Activated naive CD4-positive, alpha-beta T cell treated with anti-CD3 and anti-CD28 coated beads, Interleukin-2, amount 50 U/mL, for 24 hours (primary cell): ENCODE data around the gene GALNT1.

Experiments used
- H3K27ac Mint-ChIP-seq: one replicate; pipeline ENCODE4 v1.8.0; 2021; ENCODE audit warnings: mild to moderate bottlenecking, mixed read lengths
- H3K27me3 Mint-ChIP-seq: one replicate; pipeline ENCODE4 v1.8.0; 2021; ENCODE audit warnings: mixed read lengths
- H3K36me3 Mint-ChIP-seq: one replicate; pipeline ENCODE4 v1.8.0; 2021; ENCODE audit warnings: mixed read lengths
- H3K4me1 Mint-ChIP-seq: one replicate; pipeline ENCODE4 v1.8.0; 2021; ENCODE audit warnings: mixed read lengths
- H3K4me3 Mint-ChIP-seq: one replicate; pipeline ENCODE4 v1.8.0; 2021; ENCODE audit warnings: mild to moderate bottlenecking, mixed read lengths
- H3K9me3 Mint-ChIP-seq: one replicate; pipeline ENCODE4 v1.8.0; 2021; ENCODE audit warnings: mixed read lengths

GALNT1 gene

GRCh38 chr18:35730691-35731370 is 149.3 kb downstream of the GALNT1 start:
- H3K9me3 Mint-ChIP-seq: peaks cover 5% of the 10 kb centered on the region
- no peak overlapping the region for H3K4me3 Mint-ChIP-seq
- H3K4me1 Mint-ChIP-seq: no peaks in the 10 kb centered on the region
- no peaks in the 10 kb centered on the region for H3K27me3 Mint-ChIP-seq
- no peak overlapping the region for H3K27ac Mint-ChIP-seq
- H3K36me3 Mint-ChIP-seq: no peaks in the 10 kb centered on the region

GRCh38 chr18:35731701-35732100 is 150.2 kb downstream of the GALNT1 start:
- H3K27ac Mint-ChIP-seq: no peak overlapping the region
- no peaks in the 10 kb centered on the region for H3K36me3 Mint-ChIP-seq
- H3K27me3 Mint-ChIP-seq: no peaks in the 10 kb centered on the region
- H3K9me3 Mint-ChIP-seq: no peaks in the 10 kb centered on the region
- H3K4me3 Mint-ChIP-seq: no peak overlapping the region
- no peaks in the 10 kb centered on the region for H3K4me1 Mint-ChIP-seq

- Mint-ChIP-seq H3K4me1 (no peaks in the 10 kb centered on the region), H3K9me3 (no peaks in the 10 kb centered on the region), H3K4me3 (no peak overlapping the region), H3K36me3 (no peaks in the 10 kb centered on the region), H3K27me3 (no peaks in the 10 kb centered on the region), H3K27ac (no peak overlapping the region)
Observed at GRCh38 chr18:35732162-35732561, 150.6 kb downstream of the GALNT1 start.

GRCh38 chr18:35732636-35733035 is 151.1 kb downstream of the GALNT1 start:
- Mint-ChIP-seq H3K27me3 (no peaks in the 10 kb centered on the region), H3K27ac (no peak overlapping the region), H3K4me3 (no peak overlapping the region), H3K36me3 (no peaks in the 10 kb centered on the region), H3K9me3 (no peaks in the 10 kb centered on the region), H3K4me1 (no peaks in the 10 kb centered on the region)

- no peak overlapping the region for H3K4me3 Mint-ChIP-seq
Observed at GRCh38 chr18:35733408-35733807, 151.9 kb downstream of the GALNT1 start.

GRCh38 chr18:35736696-35737095 is 155.2 kb downstream of the GALNT1 start:
- no peaks in the 10 kb centered on the region for H3K36me3 Mint-ChIP-seq
- no peak overlapping the region for H3K4me3 Mint-ChIP-seq
- no peak overlapping the region for H3K27ac Mint-ChIP-seq
- no peaks in the 10 kb centered on the region for H3K4me1 Mint-ChIP-seq
- H3K27me3 Mint-ChIP-seq: peaks cover 10% of the 10 kb centered on the region
- H3K9me3 Mint-ChIP-seq: peaks cover 10% of the 10 kb centered on the region

More at GRCh38 chr18:35733408-35733807, 151.9 kb downstream of the GALNT1 start:
- H3K27me3 Mint-ChIP-seq: peaks cover 4% of the 10 kb centered on the region
- H3K36me3 Mint-ChIP-seq: no peaks in the 10 kb centered on the region
- H3K4me1 Mint-ChIP-seq: no peaks in the 10 kb centered on the region
- H3K9me3 Mint-ChIP-seq: peaks cover 5% of the 10 kb centered on the region
- H3K27ac Mint-ChIP-seq: no peak overlapping the region

- Mint-ChIP-seq H3K36me3 (no peaks in the 10 kb centered on the region), H3K4me3 (no peak overlapping the region), H3K4me1 (no peaks in the 10 kb centered on the region), H3K9me3 (peaks cover 10% of the 10 kb centered on the region), H3K27ac (no peak overlapping the region), H3K27me3 (peaks cover 13% of the 10 kb centered on the region)
Observed at GRCh38 chr18:35739778-35740177, 158.2 kb downstream of the GALNT1 start.

GRCh38 chr18:35740656-35741055 is 159.1 kb downstream of the GALNT1 start:
- Mint-ChIP-seq H3K36me3 (no peaks in the 10 kb centered on the region), H3K4me3 (no peak overlapping the region), H3K27me3 (peaks cover 15% of the 10 kb centered on the region), H3K9me3 (peaks cover 13% of the 10 kb centered on the region), H3K4me1 (no peaks in the 10 kb centered on the region), H3K27ac (no peak overlapping the region)

GRCh38 chr18:35743916-35744315 is 162.4 kb downstream of the GALNT1 start:
- H3K4me1 Mint-ChIP-seq: no peaks in the 10 kb centered on the region
- H3K27ac Mint-ChIP-seq: no peak overlapping the region
- peaks cover 6% of the 10 kb centered on the region for H3K9me3 Mint-ChIP-seq
- peaks cover 9% of the 10 kb centered on the region for H3K27me3 Mint-ChIP-seq
- H3K4me3 Mint-ChIP-seq: no peak overlapping the region
- no peaks in the 10 kb centered on the region for H3K36me3 Mint-ChIP-seq

- H3K36me3 Mint-ChIP-seq: no peaks in the 10 kb centered on the region
- no peak overlapping the region for H3K4me3 Mint-ChIP-seq
- H3K9me3 Mint-ChIP-seq: peaks cover 6% of the 10 kb centered on the region
- no peak overlapping the region for H3K27ac Mint-ChIP-seq
- no peaks in the 10 kb centered on the region for H3K4me1 Mint-ChIP-seq
- H3K27me3 Mint-ChIP-seq: peaks cover 9% of the 10 kb centered on the region
Observed at GRCh38 chr18:35745814-35746213, 164.3 kb downstream of the GALNT1 start.

GRCh38 chr18:35746826-35747339 is 165.3 kb downstream of the GALNT1 start:
- H3K4me3 Mint-ChIP-seq: no peak overlapping the region
- peaks cover 6% of the 10 kb centered on the region for H3K9me3 Mint-ChIP-seq
- H3K27ac Mint-ChIP-seq: no peak overlapping the region
- no peaks in the 10 kb centered on the region for H3K36me3 Mint-ChIP-seq
- H3K27me3 Mint-ChIP-seq: peaks cover 5% of the 10 kb centered on the region
- no peaks in the 10 kb centered on the region for H3K4me1 Mint-ChIP-seq

- H3K9me3 Mint-ChIP-seq: peaks cover 6% of the 10 kb centered on the region
- H3K27ac Mint-ChIP-seq: no peak overlapping the region
- no peaks in the 10 kb centered on the region for H3K4me1 Mint-ChIP-seq
- no peaks in the 10 kb centered on the region for H3K36me3 Mint-ChIP-seq
- peaks cover 2% of the 10 kb centered on the region for H3K27me3 Mint-ChIP-seq
- no peak overlapping the region for H3K4me3 Mint-ChIP-seq
Observed at GRCh38 chr18:35747894-35748472, 166.4 kb downstream of the GALNT1 start.

GRCh38 chr18:35749701-35750100 is 168.2 kb downstream of the GALNT1 start:
- Mint-ChIP-seq H3K9me3 (peaks cover 6% of the 10 kb centered on the region), H3K27ac (no peak overlapping the region), H3K4me3 (no peak overlapping the region), H3K36me3 (no peaks in the 10 kb centered on the region), H3K27me3 (peaks cover 3% of the 10 kb centered on the region), H3K4me1 (no peaks in the 10 kb centered on the region)

GRCh38 chr18:35750929-35751328 is 169.4 kb downstream of the GALNT1 start:
- Mint-ChIP-seq H3K9me3 (no peaks in the 10 kb centered on the region), H3K4me1 (no peaks in the 10 kb centered on the region), H3K27ac (no peak overlapping the region), H3K36me3 (no peaks in the 10 kb centered on the region), H3K27me3 (peaks cover 3% of the 10 kb centered on the region), H3K4me3 (no peak overlapping the region)

- Mint-ChIP-seq H3K4me1 (no peaks in the 10 kb centered on the region), H3K36me3 (peaks cover 1% of the 10 kb centered on the region), H3K4me3 (no peak overlapping the region), H3K27me3 (peaks cover 14% of the 10 kb centered on the region), H3K9me3 (no peaks in the 10 kb centered on the region), H3K27ac (no peak overlapping the region)
Observed at GRCh38 chr18:35753306-35753910, 171.9 kb downstream of the GALNT1 start.

- H3K9me3 Mint-ChIP-seq: no peaks in the 10 kb centered on the region
- H3K4me1 Mint-ChIP-seq: no peaks in the 10 kb centered on the region
- H3K4me3 Mint-ChIP-seq: no peak overlapping the region
Observed at GRCh38 chr18:35754464-35754863, 172.9 kb downstream of the GALNT1 start.

More at GRCh38 chr18:35754464-35754863, 172.9 kb downstream of the GALNT1 start:
- peaks cover 20% of the 10 kb centered on the region for H3K27me3 Mint-ChIP-seq
- H3K36me3 Mint-ChIP-seq: peaks cover 1% of the 10 kb centered on the region
- H3K27ac Mint-ChIP-seq: no peak overlapping the region
